Left kidney (tissue), 2 donors: ENCODE data around the gene MORN5. TPM values are rescaled to one million over a fixed set of nuclear protein-coding genes. Genes with fewer than 3 reads are reported as not detected.

ENCODE experiments used
- DNase-seq: peaks from one replicate; pipeline ENCODE4 v3.0.0-alpha.2; 2013
- polyA plus RNA-seq: library from polyadenylated mRNA; unstranded; fragments of 120-200 nt; gene quantifications from one replicate; pipeline ENCODE4 v1.2.1, GENCODE V29; 2013; ENCODE audit not compliant: insufficient read length

The MORN5 gene
- polyA plus RNA-seq, 1 donor = 1.9 TPM

DNA sequence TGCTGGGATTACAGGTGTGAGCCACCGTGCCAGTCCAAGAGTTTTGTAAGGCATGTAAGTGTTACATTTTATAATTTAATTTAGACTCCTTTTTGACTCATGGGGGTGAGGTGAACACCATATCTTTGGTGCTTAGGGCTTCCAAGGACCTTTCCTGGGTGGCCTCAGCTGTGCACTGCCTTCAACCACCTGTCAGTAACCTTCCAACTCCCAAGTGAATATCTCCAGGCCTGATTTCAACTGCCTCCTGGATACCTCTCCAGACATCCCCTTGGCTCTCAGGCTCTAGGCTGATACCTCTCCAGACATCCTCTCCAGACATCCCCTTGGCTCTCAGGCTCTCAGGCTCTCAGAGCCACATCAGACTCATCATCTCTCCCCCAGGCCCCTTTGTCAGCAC, 35.7 kb upstream of the MORN5 start:
- no peak for DNase-seq

DNA sequence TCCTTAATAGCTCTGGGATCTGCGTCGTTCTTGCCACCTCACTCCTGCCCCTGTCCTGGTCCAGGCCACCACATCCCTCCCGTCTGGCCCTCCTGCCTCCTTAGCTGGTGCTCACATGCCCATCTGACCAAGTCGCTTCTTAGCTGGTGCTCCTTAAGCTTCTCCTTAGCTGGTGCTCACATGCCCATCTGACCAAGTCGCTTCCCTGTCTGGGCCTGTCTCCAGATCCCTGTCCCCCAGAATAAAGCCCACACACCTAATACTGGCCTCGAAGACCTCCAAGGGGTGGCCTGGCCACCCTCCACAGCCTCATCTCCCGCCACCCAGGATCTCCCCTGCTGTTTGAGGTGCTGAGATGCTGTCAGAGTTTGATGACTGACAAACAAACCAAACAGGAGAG, 35.2 kb upstream of the MORN5 start:
- no peak for DNase-seq

DNA sequence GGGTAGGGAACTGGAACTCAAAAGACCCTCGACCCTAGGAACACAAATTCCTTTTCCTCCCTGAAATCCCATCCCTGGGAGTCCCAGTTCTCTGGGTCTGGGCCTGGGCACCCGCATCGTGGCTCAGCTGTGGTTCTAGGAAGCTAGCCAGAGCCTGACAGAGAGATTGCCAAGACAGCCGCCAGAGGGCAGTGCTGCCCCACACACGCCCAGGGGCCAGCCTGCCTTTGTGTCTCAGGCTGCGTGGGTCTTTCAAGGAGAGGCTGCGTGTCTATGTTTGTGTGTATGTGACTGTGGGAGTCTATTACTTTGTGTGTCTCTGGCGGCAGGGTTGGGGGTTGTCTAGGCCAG, 34.6 kb upstream of the MORN5 start:
- peak; percentile 71 for DNase-seq

DNA sequence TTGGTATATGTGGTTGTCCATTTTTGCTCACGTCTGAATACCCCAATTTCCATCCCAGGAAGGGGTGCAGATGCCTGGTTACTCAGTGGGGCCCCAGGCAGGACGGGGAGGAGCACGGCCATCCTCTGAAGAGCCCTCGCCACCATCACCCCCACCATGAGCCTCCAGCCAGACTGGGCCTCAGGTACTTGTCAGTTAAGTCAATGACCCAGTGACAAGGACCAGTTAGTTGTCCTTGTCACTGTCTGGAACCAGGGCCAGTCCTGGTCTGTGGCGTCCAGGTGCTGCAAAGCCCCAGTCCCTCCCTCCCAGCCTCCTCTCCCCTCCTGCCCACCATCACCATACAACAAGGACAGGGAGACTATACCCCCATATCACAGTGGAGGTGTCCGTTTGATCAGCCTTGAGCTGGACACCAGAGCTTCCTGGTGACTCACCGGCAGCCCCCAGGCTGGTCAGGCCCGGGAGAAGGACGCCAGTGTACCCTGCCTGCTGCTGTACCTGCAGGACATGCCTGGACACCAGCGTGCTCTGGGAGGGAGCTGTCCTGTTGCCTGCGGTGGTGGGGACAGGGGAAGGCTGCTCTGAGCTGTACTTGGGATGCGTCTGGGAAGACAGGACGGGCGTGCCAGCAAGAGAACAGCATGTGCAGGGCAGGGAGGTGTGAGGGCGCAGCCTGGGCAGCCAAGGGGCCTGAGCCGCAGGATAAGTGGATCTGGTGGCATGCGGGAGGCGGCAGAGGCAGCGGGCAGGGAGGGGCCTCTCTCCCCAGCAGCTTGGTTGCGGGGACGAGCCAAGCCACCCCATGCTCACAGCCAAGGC, 34.0 kb upstream of the MORN5 start:
- DNase-seq = no peak

DNA sequence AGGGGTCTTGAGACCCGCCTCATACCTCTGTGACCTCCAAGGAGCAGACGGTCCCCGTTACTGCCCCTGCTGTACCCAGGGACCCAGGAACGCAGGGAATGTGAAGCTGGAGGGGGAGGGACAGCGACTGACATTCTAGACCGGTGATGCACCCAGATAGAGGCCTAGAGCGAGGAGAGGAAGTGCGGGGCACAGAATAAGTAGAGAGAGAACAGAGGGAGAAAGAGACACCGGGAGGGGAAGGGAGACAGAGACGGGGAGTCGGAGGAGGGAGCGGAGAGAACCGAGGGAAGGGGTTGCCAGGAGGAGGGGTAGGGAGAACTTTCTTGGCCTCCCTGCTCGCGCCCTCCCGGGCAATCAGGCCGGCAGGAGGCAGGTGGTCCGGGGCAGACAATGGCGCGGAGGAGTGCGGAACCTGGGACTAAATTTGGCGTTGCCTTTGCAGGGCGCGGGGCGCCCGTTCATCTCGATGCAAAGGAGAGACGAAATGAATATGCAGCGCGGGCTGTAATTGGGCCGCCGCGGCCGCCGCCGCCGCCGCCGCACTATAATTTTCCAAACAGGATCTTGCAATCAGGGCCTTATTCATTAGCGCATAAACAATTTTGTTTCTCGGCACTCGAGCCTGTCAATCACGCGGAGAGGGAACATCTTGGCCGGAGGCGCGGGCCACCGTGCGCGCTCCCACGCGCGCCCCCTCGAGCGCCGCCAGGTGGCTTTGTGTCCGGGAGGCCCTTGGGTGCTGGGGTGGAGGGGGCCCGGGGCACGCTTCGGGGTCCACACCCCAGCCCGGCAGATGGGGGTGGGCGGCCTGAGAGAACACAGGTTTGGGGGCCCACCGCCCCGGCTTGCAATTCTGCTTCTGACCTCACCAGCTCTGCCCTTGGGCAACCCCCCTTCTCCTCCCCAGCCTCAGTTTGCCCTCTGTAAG, 33.1 kb upstream of the MORN5 start:
- no peak for DNase-seq

DNA sequence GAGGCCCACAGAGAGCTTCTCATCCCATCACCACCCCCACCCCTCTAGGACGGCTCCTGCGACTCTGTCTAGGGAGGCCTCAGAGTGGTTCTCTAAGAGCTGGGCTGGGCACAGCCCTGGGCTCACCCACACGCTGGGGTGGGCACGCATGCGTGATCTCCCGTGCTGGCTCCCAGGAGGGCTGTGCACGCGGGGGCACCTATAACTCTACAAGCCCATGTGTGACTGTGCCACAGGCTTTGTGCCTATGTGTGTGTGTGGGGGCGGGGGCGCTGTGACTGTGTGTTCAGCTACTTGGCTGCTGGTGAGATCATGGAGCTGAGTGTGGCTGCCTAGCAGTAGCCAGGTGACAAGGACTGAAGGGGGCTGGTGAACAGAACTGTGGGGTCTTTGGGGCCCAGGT, 32.3 kb upstream of the MORN5 start:
- no peak for DNase-seq

DNA sequence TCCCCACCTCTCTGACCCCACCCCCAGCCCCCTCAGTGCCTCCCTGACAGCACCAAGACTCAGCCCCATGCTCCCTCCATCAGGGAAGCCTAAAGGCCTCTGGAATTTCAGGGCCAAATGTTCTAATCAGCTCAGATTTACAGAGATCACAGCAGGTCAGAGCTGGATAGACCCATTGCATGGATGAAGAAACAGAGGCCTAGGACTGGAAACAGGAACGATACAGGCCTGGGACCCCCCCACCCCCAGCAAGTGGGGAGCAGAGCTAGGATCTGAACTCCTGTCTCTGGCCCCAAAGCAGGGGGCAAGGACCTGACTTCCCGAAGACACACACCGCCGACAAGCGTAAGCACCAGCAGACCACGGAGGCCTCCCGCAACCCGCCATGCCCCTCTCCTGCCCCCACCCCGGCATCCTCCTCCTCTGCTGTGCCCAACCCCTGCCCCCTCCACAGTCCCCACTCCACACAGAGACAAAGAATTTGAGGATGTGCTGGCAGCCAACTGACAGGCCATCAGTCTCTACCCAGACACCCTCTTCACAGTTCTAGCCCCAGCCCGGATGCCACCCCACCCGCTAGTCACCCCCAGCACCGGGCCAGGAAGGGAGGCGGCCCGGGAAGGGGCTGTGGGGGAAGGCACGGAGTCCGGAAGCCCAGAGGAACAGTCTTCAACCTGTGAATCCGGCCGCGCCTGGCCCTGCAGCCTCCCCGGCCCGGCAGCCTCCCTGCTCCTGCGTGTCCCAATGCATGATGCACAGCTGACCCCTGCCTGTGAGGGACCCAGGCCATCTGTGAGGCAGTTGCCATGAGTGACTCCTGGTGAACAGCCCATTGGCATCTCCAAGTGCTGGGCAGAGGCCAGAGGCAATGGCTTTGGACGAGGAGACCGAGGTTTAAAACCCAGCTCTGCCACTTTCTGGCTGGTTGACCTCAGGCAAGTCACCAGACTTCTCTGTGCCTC, 31.4 kb upstream of the MORN5 start:
- DNase-seq = no peak

DNA sequence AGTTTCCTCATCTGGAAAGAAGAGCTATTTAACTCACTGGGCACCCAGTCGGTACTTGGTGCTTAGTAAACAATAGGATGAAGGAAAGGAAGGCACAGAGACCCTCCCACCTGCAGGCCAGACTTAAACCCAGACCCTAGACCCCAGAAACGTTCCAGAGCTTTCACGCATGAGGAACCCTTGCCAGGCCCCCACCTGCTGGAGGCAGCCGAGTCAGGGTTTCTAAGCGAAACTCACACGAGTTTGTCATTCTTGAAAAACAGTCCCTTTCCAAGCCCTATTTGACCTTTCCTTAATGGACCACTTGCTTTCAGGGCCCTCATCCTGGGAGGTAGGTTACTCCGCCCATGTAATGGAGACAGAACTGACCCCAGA, 30.8 kb upstream of the MORN5 start:
- no peak for DNase-seq

DNA sequence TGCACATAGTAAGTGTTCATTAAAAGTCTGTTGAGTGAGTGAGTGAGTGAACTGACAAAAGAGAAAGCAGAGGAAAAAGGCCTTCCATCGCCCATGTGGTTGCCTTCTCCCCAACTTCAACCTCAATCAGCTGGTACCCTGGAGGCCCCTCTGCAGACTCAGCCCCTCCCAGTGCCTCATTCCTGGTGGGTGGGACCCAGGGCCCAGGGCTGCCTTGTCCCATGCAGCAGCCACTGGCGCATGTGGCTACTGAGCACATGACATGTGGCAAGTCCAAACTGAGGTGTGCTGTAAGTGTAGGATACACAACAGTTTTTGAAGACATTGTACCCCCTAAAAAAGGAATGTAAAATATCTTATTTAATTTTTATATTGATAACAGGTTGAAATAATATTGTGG, 29.7 kb upstream of the MORN5 start:
- DNase-seq = no peak

DNA sequence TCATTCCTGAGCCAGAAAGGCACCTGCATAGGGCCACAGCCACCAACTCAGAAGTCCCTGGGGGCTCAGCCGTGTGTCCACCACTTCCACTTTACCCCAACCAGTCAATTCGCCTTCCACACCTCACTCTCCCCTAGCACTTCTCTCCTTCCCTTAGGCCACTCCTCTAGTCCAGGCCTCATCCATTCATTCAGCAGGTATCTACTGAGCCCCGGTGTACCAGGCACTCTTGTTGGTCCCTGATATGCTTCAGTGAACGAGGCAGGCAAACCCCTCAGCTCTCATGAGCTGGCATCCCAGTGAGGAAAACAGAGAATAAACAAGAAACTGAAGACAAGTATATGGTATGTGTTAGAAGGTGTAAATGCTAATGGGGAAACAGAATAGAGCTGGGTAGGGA, 28.9 kb upstream of the MORN5 start:
- no peak for DNase-seq

DNA sequence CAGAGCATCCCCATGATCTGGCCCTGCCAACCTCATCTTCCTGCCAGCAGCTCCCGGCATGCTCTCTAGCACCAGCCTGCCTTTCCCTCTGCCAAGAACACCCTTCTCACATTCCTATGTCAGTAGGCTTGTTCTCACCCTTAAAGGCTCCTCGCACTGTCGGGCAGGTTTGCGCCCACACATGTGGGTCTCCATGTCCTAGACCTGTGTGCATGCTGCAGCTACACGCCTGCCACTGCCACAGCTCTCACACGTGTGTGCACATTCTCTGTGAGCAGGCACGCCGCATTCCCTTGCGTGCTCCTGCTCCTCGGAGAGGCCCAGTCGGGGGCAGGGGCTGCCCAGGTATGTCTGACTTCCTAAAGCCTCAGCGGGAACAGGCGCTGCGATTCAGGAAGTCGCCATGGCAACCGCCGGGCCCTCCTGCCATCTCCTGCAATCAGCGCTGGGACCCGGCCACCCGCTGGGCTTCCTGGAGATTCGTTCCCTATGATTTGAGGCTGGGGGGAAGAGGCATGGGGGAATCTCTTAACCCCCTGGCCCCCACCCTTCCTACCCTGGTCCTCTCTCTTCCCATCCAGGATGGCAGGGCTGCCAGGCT, 28.2 kb upstream of the MORN5 start:
- no peak for DNase-seq

DNA sequence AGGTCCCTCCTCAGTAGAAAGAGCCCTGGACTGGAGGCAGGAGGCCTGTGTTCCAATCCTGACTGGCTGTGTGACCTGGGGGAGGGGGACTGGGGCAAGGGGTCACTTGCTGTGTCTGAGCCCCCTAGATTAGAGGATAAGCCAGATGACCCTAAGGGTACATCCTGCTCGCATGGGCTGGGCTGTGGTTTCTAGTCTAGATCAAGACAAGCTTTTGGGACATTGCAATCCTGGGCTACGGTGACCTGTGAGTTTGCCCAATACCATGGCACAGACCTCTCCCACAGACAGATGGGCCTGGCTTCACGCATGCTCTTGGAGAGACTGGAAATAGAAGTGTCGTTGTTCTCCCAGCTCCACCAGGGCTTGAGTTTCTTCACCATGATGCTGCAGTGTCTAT, 27.2 kb upstream of the MORN5 start:
- DNase-seq = no peak

DNA sequence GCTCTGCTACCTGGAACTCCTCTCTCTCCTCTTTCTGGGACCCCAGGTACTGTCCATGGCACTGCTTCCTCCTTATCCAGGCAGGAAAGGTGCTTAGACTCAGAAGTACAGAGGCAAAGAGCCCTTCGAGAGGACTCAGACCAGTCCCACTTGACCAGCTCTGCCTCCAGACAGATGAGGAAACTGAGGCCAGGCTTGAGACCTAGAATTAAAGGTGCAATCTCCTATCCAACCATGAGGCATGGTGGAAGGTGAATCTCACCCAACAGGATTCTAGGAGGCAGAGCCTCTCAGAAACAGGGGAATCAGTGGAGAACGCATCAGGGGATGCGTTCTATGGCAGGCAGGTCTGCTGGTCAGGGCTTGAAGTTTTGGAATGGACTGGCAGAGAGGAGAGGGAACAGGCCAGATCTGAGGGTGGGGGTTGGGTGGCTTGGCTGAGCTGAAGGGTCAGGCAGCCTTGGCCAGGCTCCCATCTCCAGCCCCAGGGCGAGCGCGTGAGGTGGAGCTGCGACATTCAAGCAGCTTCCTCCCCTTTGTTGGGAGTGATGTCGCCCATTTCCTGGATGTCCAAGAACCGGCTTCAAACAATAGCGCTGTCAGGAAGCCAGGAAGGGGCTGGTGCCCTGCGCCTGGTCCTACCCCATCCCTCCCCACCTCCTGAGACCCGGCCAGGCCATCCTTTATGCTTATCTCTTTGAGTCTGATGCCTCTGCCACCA, 26.3 kb upstream of the MORN5 start:
- DNase-seq = no peak

DNA sequence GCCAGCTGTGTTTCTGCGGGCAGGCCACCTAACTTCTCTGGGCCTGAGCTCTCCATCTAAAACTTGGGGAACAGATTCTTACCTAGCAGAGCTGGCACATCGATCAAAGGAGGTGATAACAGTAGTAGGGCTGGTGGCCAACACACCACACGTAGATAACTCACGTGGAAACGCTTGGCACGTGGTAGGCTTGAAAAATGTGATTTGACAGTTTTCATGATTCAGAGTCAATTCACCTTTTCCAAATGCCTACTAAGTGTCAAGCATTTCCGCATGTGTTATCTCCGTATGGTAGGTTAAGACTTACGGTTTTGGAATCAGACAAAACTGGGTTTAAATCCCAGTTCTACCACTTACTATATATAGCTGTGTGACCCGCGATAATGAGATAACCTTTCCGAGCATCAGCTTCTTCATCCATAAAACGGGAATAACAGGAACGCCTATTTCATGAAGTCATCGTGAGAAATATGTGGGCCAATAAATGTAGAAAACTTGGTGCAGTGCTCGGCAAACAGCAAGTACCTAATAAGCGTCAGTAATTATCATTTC, 25.6 kb upstream of the MORN5 start:
- no peak for DNase-seq

DNA sequence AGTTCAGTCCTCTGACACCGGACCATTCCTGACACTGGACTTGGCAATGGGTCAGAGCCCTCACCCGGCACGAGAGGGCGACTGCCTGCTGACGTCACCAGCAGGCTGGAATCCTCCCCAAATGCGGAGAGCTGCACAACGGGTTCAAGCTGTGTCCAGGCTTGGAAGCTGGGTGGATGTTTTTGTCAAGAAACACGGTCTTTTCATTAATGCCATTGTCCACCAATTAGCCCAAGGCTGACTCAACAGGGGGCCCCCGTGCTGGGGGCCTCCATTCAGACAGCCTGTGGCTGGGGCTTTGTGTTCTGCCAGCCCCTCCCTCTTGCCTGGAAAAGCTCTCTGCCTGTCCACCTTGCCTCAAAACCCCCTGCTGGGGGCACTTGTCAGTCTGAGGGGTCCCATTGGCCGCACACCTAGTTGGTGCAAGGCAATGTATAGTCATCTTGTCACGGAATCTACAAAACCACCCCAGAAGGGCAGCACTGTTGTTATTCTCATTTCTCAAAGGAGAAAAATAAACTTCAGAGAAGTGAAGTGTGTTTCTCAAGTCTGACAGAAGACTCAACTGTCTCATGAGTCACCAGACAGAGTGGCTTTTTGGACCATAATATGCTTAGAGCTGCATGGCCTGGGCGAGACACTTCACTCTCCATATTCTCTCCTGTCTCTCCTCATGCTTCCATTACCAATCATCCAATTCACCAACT, 24.7 kb upstream of the MORN5 start:
- DNase-seq = no peak

DNA sequence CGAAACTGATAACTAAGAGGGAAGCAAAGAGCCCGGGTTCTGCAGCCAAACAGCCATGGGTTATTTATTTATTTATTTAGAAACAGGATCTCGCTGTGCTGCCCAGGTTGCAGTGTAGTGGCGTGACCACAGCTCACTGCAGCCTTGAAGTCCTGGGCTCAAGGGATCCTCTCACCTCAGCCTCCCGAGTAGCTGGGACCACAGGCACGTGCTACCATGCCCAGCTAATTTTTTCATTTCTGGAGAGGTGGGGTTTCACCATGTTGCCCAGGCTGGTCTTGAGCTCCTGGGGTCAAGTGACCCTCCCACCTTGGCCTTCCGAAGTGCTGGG, 24.2 kb upstream of the MORN5 start:
- no peak for DNase-seq

DNA sequence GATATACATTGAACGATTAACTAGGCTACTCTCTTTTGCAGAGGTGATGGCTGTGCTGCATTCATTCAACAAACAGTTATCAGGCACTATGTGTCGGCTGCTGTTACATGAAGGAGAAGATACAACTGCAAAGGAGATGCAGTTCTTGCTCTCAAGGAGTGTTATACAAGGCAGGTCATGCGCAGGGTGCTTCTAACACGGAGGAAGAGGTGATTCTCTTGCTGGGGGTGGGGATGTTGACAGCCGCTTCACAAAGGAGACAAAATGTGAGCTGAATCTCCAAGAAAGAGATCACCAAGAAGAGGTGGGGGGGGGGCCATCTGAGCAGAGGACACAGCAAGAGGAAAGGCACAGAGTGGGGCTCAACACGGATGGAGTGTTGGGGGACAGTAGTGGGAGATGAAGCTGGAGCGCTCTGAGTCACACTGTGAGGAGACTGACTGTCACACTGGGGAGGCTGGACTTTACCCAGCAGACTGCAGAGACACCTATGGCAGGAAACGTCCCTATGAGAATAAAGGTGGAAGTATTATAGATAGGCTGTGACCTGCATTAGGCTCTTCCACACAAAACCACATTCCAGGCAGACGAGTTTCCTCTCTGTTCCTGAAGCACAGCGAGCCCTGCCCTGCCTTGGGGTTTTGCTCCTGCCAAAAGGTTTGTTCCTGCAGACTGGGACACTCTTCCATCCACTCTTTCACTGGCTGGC, 21.0 kb upstream of the MORN5 start:
- no peak for DNase-seq

DNA sequence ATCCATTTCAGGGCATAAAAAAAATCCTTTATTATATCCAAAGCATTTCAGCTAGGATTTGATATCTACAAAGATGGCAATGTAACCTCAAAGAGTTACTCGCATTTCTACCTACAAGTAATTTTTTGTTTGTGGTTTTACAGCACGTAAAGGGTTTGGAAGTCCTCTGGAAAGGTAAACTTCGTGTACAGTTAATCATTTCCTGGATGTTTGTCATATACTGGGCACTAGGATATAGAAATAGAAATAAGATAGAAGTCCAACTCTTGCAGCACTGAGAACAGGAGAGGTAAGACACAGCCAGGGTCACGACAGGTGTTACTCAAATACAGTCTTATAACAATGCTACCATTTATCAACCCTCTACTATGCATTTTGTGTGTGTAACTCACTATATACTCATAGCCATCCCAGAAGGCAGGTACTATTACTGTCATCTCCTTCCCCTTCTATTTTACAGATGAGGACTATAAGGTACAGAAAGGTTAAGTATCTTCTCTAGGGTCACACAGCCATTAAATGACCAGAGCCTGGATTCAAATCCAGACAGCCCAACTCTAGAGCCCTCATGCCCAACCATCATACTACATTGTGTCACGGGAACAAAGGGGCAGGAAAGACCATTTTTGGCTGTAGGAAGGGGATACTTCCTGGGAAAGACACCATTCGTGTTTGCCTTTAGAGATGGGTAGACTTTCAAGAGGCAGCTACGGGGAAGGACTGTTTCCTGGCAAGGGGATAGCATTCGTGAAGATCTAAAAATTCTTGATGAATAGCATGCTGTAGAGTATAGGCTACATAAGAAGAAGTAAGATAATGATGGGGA, 19.1 kb upstream of the MORN5 start:
- no peak for DNase-seq

DNA sequence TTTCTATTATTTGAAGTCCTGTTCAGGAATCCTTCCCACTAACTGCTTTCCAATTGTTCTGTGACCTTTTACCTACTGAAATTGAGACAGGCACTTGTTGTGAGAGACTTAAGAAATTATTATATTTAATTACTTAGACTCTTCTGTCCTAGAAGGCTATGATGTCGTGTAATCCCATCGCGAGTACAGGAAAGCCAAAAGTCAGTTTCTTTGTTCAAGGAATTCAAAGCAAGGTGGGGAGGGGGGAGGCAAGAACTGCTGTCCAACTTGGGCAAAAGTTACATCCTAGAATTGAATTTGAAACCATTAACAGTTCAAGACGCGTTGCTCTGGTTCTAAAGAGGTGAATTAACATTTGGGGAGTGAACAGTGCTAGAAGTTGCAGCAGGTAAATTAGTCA, 18.0 kb upstream of the MORN5 start:
- no peak for DNase-seq
